Neural cell (in vitro differentiated cells): ENCODE measurements around the gene NOL3. TPM values are rescaled to one million over a fixed set of nuclear protein-coding genes. Genes with fewer than 3 reads are reported as not detected.

Experiments
- H2AFZ ChIP-seq: fragments of 200-600, 300-800 bp; sonication (generic), shearing (Covaris generic); 2 replicates; pipeline ENCODE4 v1.6.0; 2014; ENCODE audit warnings: low read depth, mild to moderate bottlenecking, antibody characterized with exemption, low read length, moderate library complexity
- H3F3A ChIP-seq: fragments of 200-600 bp; shearing (Covaris generic); 2 replicates; pipeline ENCODE4 v1.6.1; 2016; ENCODE audit warnings: mild to moderate bottlenecking, moderate library complexity, mixed read lengths, antibody characterized with exemption, low read length; ENCODE audit not compliant: insufficient read depth, poor library complexity, severe bottlenecking
- H3K27ac ChIP-seq: fragments of 200-600, 300-800 bp; sonication (generic), shearing (Covaris generic); 2 replicates; pipeline ENCODE4 v1.5.1; 2014; ENCODE audit warnings: mild to moderate bottlenecking, low read length, moderate library complexity
- H3K27me3 ChIP-seq: fragments of 300-800, 200-600 bp; sonication (generic), shearing (Covaris generic); 2 replicates; pipeline ENCODE4 v1.6.0; 2014; ENCODE audit warnings: mild to moderate bottlenecking, low read depth, low read length, moderate library complexity; ENCODE audit not compliant: insufficient read depth
- H3K36me3 ChIP-seq: fragments of 300-800, 200-600 bp; sonication (generic), shearing (Covaris generic); 2 replicates; pipeline ENCODE4 v1.5.1; 2014; ENCODE audit warnings: mild to moderate bottlenecking, antibody characterized with exemption, low read length, moderate library complexity; ENCODE audit not compliant: insufficient read depth
- H3K4me2 ChIP-seq: fragments of 300-800, 200-600 bp; sonication (generic), shearing (Covaris generic); 2 replicates; pipeline ENCODE4 v1.6.0; 2014; ENCODE audit warnings: mild to moderate bottlenecking, low read length
- H3K4me3 ChIP-seq: fragments of 300-800, 200-600 bp; sonication (generic), shearing (Covaris generic); 2 replicates; pipeline ENCODE4 v1.5.1; 2014; ENCODE audit warnings: mild to moderate bottlenecking, low read length, moderate library complexity
- H3K79me2 ChIP-seq: fragments of 200-600 bp; shearing (Covaris generic); replicated peaks from 2 replicates; pipeline ENCODE4 v1.6.0; 2014; ENCODE audit warnings: mild to moderate bottlenecking, low read length, moderate library complexity; ENCODE audit not compliant: insufficient read depth
- H3K9ac ChIP-seq: fragments of 300-800, 200-600 bp; sonication (generic), shearing (Covaris generic); 2 replicates; pipeline ENCODE4 v1.6.1; 2016; ENCODE audit warnings: mild to moderate bottlenecking, low read length, mixed read lengths
- H3K9me2 ChIP-seq: fragments of 200-600 bp; shearing (Covaris generic); 2 replicates; pipeline ENCODE4 v1.6.1; 2016; ENCODE audit warnings: mild to moderate bottlenecking, low read length, mixed read lengths; ENCODE audit not compliant: insufficient read depth
- H3K9me3 ChIP-seq: fragments of 200-600, 300-800 bp; sonication (generic), shearing (Covaris generic); 2 replicates; pipeline ENCODE4 v1.6.1; 2016; ENCODE audit warnings: mild to moderate bottlenecking, mixed run types, low read length, moderate library complexity, mixed read lengths
- H4K20me1 ChIP-seq: fragments of 200-600 bp; shearing (Covaris generic); 2 replicates; pipeline ENCODE4 v1.6.1; 2016; ENCODE audit warnings: mild to moderate bottlenecking, mixed run types; ENCODE audit not compliant: insufficient read depth
- CTCF ChIP-seq: fragments of 450-650 bp; IDR thresholded peaks from 2 replicates; pipeline ENCODE4 v1.5.1; 2014; ENCODE audit warnings: antibody characterized with exemption, mild to moderate bottlenecking, moderate library complexity; ENCODE audit not compliant: poor library complexity, severe bottlenecking
- EP300 ChIP-seq: fragments of 450-650 bp; conservative IDR thresholded peaks from 2 replicates; pipeline ENCODE4 v1.6.1; 2014; ENCODE audit warnings: antibody characterized with exemption, mild to moderate bottlenecking, moderate library complexity; ENCODE audit not compliant: poor library complexity, severe bottlenecking
- EZH2 ChIP-seq: fragments of 200-600, 300-800 bp; shearing (Covaris generic), sonication (generic); IDR thresholded peaks from 2 replicates; pipeline ENCODE4 v1.6.1; 2014; ENCODE audit warnings: antibody characterized with exemption, low read length, borderline replicate concordance, mild to moderate bottlenecking; ENCODE audit not compliant: insufficient read depth, poor library complexity, severe bottlenecking
- MXI1 ChIP-seq: fragments of 450-650 bp; conservative IDR thresholded peaks from 2 replicates; pipeline ENCODE4 v1.6.1; 2014; ENCODE audit warnings: antibody characterized with exemption, mild to moderate bottlenecking; ENCODE audit not compliant: poor library complexity, severe bottlenecking
- POLR2AphosphoS5 ChIP-seq: IDR thresholded peaks from 2 replicates; pipeline ENCODE4 v1.6.1; 2012
- RAD21 ChIP-seq: fragments of 450-650 bp; conservative IDR thresholded peaks from 2 replicates; pipeline ENCODE4 v1.6.1; 2014; ENCODE audit warnings: antibody characterized with exemption, mild to moderate bottlenecking, moderate library complexity
- SMC3 ChIP-seq: fragments of 450-650 bp; conservative IDR thresholded peaks from 2 replicates; pipeline ENCODE4 v1.6.1; 2014; ENCODE audit warnings: antibody characterized with exemption, mild to moderate bottlenecking, moderate library complexity; ENCODE audit not compliant: poor library complexity
- TAF1 ChIP-seq: IDR thresholded peaks from 2 replicates; pipeline ENCODE4 v1.6.1; 2012; ENCODE audit warnings: low read depth
- polyA plus RNA-seq: library from polyadenylated mRNA; depleted of rRNA; stranded (reverse); fragments of >200 nt; gene quantifications from 2 replicates; pipeline ENCODE4 v1.2.3, GENCODE V29; 2014

Gene NOL3
- polyA plus RNA-seq, 1 donor from 2014 or later, result 8.4 TPM

GRCh38 chr16:67187175-67187890 is 17.0 kb downstream of the NOL3 start:
- no peak for TF ChIP-seq EZH2
- TF ChIP-seq EP300, result no peak
- TF ChIP-seq TAF1, result no peak
- TF ChIP-seq MXI1, result no peak
- no peaks in the 10 kb centered on the region for H4K20me1 ChIP-seq
- H3K9me2 ChIP-seq, result no peaks in the 10 kb centered on the region
- H3K9ac ChIP-seq, result no peak overlapping the region
- H3F3A ChIP-seq, result no peaks in the 10 kb centered on the region
- H3K36me3 ChIP-seq, result no peaks in the 10 kb centered on the region
- H3K9me3 ChIP-seq, result no peaks in the 10 kb centered on the region
- H3K4me2 ChIP-seq, result no peak overlapping the region
- H3K79me2 ChIP-seq, result peaks cover 13% of the 10 kb centered on the region
- H3K4me3 ChIP-seq, result no peak overlapping the region
- no peaks in the 10 kb centered on the region for H3K27me3 ChIP-seq
- no peak overlapping the region for H2AFZ ChIP-seq
- H3K27ac ChIP-seq, result no peak overlapping the region

DNA sequence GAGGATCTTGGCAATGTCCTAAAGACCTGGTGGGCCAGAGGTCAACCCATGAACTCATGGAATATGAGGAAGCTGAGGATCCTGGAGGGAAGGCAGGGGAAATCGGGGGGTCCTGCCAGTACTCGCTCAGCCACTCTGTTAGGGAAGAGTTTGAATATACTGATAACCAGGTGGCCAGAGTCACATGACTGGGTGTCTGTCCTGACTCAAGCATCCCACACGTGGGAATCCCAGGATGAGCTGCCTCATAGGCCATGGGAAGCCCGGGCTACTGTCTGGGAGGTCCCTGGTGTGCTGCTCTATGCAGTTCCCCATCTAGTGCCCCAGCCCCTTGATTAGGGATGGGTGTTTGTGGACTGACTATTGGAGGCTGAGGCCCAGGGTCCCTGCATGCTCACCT is 18.0 kb downstream of the NOL3 start:
- H3K36me3 ChIP-seq, result no peaks in the 10 kb centered on the region
- TF ChIP-seq SMC3 (no peak), POLR2AphosphoS5 (no peak), EZH2 (no peak), RAD21 (no peak), EP300 (no peak), MXI1 (no peak), CTCF (no peak)
- H3K79me2 ChIP-seq, result peaks cover 13% of the 10 kb centered on the region
- no peak overlapping the region for H2AFZ ChIP-seq
- H3K27ac ChIP-seq, result no peak overlapping the region
- no peaks in the 10 kb centered on the region for H3K9me2 ChIP-seq
- no peaks in the 10 kb centered on the region for H3K27me3 ChIP-seq
- H3K4me3 ChIP-seq, result no peak overlapping the region
- H3K4me2 ChIP-seq, result no peak overlapping the region
- no peaks in the 10 kb centered on the region for H3K9me3 ChIP-seq
- H3K9ac ChIP-seq, result no peak overlapping the region
- H3F3A ChIP-seq, result no peaks in the 10 kb centered on the region
- no peaks in the 10 kb centered on the region for H4K20me1 ChIP-seq

- no peaks in the 10 kb centered on the region for H4K20me1 ChIP-seq
These were observed 18.5 kb downstream of the NOL3 start for GRCh38 chr16:67188798-67189197.

More at GRCh38 chr16:67188798-67189197, 18.5 kb downstream of the NOL3 start:
- Histone ChIP-seq H3K9ac (no peak overlapping the region), H3K27ac (no peak overlapping the region), H3K36me3 (no peaks in the 10 kb centered on the region), H3K9me2 (no peaks in the 10 kb centered on the region), H3K27me3 (no peaks in the 10 kb centered on the region), H3F3A (no peaks in the 10 kb centered on the region), H3K79me2 (peaks cover 15% of the 10 kb centered on the region), H3K9me3 (no peaks in the 10 kb centered on the region), H3K4me2 (no peak overlapping the region), H3K4me3 (no peak overlapping the region), H2AFZ (no peak overlapping the region)
- no peak for TF ChIP-seq POLR2AphosphoS5
- no peak for TF ChIP-seq MXI1
- no peak for TF ChIP-seq RAD21
- no peak for TF ChIP-seq EP300
